HEK293 (cell line): ENCODE results near the gene BACE1-AS.

Experiments
- CTCF ChIA-PET: fragments of 350-600 bp; formaldehyde crosslinking; extraction: SDS; loops from one replicate; lab custom pipeline; 2021; ENCODE audit warnings: antibody characterized with exemption; lab: Yijun Ruan, JAX
- POLR2A ChIA-PET: fragments of 300-600 bp; formaldehyde crosslinking; extraction: SDS; loops from one replicate; lab custom pipeline; 2020; ENCODE audit warnings: antibody characterized with exemption, inconsistent platforms; lab: Yijun Ruan, JAX
- H3K27ac ChIP-seq: fragments of 200-500 bp; sonication (Bioruptor generic); 2 replicates; pipeline ENCODE4 v1.5.1; 2014; ENCODE audit warnings: low read depth, low read length, control low read depth, inconsistent platforms; ENCODE audit errors: extremely low read depth
- H3K36me3 ChIP-seq, 2 experiments: fragments of 200-500 bp in 1 of 2; sonication (Bioruptor generic) in 1 of 2; 1 replicate in 1 of 2; 2 replicates in 1 of 2; pipeline ENCODE4 v1.5.1; 2014 to 2017; ENCODE audit warnings: inconsistent platforms in 2 of 2, low read length in 2 of 2; ENCODE audit not compliant: control insufficient read depth in 2 of 2, insufficient read depth in 1 of 2
- H3K4me1 ChIP-seq: fragments of 200-500 bp; sonication (Bioruptor generic); 2 replicates; pipeline ENCODE4 v1.5.1; 2014; ENCODE audit warnings: mild to moderate bottlenecking, low read length, inconsistent platforms; ENCODE audit not compliant: control insufficient read depth, insufficient read depth
- H3K4me3 ChIP-seq: 2 replicates; pipeline ENCODE4 v1.5.1; 2011; ENCODE audit warnings: low read depth, mild to moderate bottlenecking, control low read depth, low read length, moderate library complexity
- H3K9me3 ChIP-seq: fragments of 200-500 bp; sonication (Bioruptor generic); 2 replicates; pipeline ENCODE4 v1.5.1; 2014; ENCODE audit warnings: low read depth, low read length, inconsistent platforms; ENCODE audit not compliant: control insufficient read depth, insufficient read depth
- GLIS1 ChIP-seq: fragments of 450-650 bp; formaldehyde crosslinking; IDR thresholded peaks from 2 replicates; pipeline ENCODE4 v1.5.1; 2016; ENCODE audit warnings: missing biosample characterization, missing genetic modification characterization
- HOXA7 ChIP-seq: sonication (generic); formaldehyde crosslinking; IDR thresholded peaks from 2 replicates; pipeline ENCODE4 v1.8.1; 2022; ENCODE audit warnings: missing genetic modification reagents, borderline replicate concordance
- KLF8 ChIP-seq: fragments of 450-650 bp; formaldehyde crosslinking; IDR thresholded peaks from 2 replicates; pipeline ENCODE4 v1.5.1; 2016; ENCODE audit warnings: missing biosample characterization, missing genetic modification characterization
- PBX3 ChIP-seq: sonication (generic); formaldehyde crosslinking; IDR thresholded peaks from 2 replicates; pipeline ENCODE4 v1.8.1; 2022; ENCODE audit warnings: mild to moderate bottlenecking, moderate library complexity, missing genetic modification reagents
- PRDM1 ChIP-seq: fragments of 450-650 bp; formaldehyde crosslinking; IDR thresholded peaks from 2 replicates; pipeline ENCODE4; 2016; ENCODE audit warnings: missing biosample characterization, missing genetic modification characterization
- ZNF114 ChIP-seq: fragments of 450-650 bp; formaldehyde crosslinking; IDR thresholded peaks from 2 replicates; pipeline ENCODE4 v1.5.0; 2017; ENCODE audit warnings: missing biosample characterization, missing genetic modification characterization
- ZNF2 ChIP-seq: fragments of 450-650 bp; formaldehyde crosslinking; IDR thresholded peaks from 2 replicates; pipeline ENCODE4 v1.5.1; 2016; ENCODE audit warnings: missing biosample characterization, missing genetic modification characterization
- ZNF248 ChIP-seq: fragments of 450-650 bp; formaldehyde crosslinking; IDR thresholded peaks from 2 replicates; pipeline ENCODE4 v1.5.1; 2017; ENCODE audit warnings: missing biosample characterization, missing genetic modification characterization
- ZNF26 ChIP-seq: fragments of 450-650 bp; formaldehyde crosslinking; IDR thresholded peaks from 2 replicates; pipeline ENCODE4 v1.5.1; 2016; ENCODE audit warnings: missing biosample characterization, missing genetic modification characterization
- ZNF266 ChIP-seq: fragments of 450-650 bp; formaldehyde crosslinking; IDR thresholded peaks from 2 replicates; pipeline ENCODE4 v1.5.1; 2016; ENCODE audit warnings: missing biosample characterization, missing genetic modification characterization, low read depth
- ZNF341 ChIP-seq: fragments of 450-650 bp; formaldehyde crosslinking; IDR thresholded peaks from 2 replicates; pipeline ENCODE4; 2016; ENCODE audit warnings: low read depth, missing biosample characterization, missing genetic modification characterization
- ZNF404 ChIP-seq: fragments of 450-650 bp; formaldehyde crosslinking; IDR thresholded peaks from 2 replicates; pipeline ENCODE4 v1.5.1; 2017; ENCODE audit warnings: missing biosample characterization, missing genetic modification characterization
- ZNF549 ChIP-seq: fragments of 450-650 bp; IDR thresholded peaks from 2 replicates; pipeline ENCODE4 v1.5.1; 2018; ENCODE audit warnings: missing biosample characterization, missing genetic modification characterization, mild to moderate bottlenecking, inconsistent platforms, moderate library complexity
- ZNF645 ChIP-seq: fragments of 450-650 bp; formaldehyde crosslinking; IDR thresholded peaks from 2 replicates; pipeline ENCODE4; 2016; ENCODE audit warnings: missing biosample characterization, missing genetic modification characterization
- ZNF658 ChIP-seq: fragments of 450-650 bp; formaldehyde crosslinking; IDR thresholded peaks from 2 replicates; pipeline ENCODE4; 2016; ENCODE audit warnings: missing biosample characterization, missing genetic modification characterization
- ZNF830 ChIP-seq: fragments of 450-650 bp; IDR thresholded peaks from 2 replicates; pipeline ENCODE4 v1.5.0; 2018; ENCODE audit warnings: missing biosample characterization, missing genetic modification characterization, low read depth, mild to moderate bottlenecking, moderate library complexity
- ZSCAN16 ChIP-seq: fragments of 450-650 bp; formaldehyde crosslinking; IDR thresholded peaks from 2 replicates; pipeline ENCODE4 v1.5.1; 2016; ENCODE audit warnings: missing biosample characterization, missing genetic modification characterization
- TF ChIP-seq, protein P1 (sequence below): fragments of 450-650 bp; formaldehyde crosslinking; IDR thresholded peaks from 2 replicates; pipeline ENCODE4 v1.5.1; 2016; ENCODE audit warnings: missing biosample characterization, missing genetic modification characterization, borderline replicate concordance
- TF ChIP-seq, protein P2 (sequence below): fragments of 450-650 bp; formaldehyde crosslinking; IDR thresholded peaks from 2 replicates; pipeline ENCODE4 v1.5.1; 2016; ENCODE audit warnings: missing biosample characterization, missing genetic modification characterization

The BACE1-AS gene

DNA sequence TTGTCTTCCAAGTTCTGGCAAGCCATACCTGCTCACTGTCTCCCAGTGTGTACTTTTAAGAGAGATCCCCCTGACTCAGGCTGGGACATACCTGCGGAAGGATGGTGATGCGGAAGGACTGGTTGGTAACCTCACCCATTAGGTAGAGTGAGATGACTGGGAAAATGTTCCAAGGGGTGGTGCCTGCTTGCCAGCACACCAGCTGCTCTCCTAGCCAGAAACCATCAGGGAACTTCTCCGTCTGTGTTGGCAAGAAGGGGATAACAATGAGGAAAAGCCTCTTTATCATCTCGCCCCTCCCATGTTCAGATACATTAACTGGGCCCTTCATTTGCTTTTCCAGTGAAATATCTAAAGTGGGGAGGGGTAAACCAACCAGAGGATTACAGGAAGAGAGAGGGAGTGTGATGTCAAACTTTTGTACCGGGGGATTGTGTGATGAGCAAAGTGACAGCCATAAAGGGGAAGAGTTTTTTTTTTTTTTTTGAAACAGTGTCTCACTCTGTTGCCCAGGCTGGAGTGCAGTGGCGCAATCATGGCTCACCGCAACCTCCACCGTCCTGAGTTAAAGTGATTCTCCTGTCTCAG, at the start of gene BACE1-AS:
Gene BACE1-AS (plus strand): TSS at position 538 of the 588 bp plus-strand sequence.
- Histone ChIP-seq H3K4me3 (no peak within 1 kb of the TSS), H3K27ac (no peak within 1 kb of the TSS), H3K4me1 (no peaks in the 10 kb centered on the region), H3K9me3 (no peaks in the 10 kb centered on the region), H3K36me3 (peaks cover 0 to 85% of the 10 kb centered on the region in 2 experiments)
- ChIA-PET POLR2A (interaction anchor here (0.7 kb wide), 1 partner anchor 13 kb away, joined by 5 read pairs; no protein-coding TSS in a partner anchor), CTCF (no interaction called here)
- TF ChIP-seq GLIS1 (tag by site-specific recombination) (no peak), ZNF248 (tag by site-specific recombination) (no peak), KLF8 (tag by site-specific recombination) (no peak), ZNF114 (tag by site-specific recombination) (no peak), ZNF26 (tag by site-specific recombination) (no peak), ZNF830 (tag by site-specific recombination) (no peak), ZNF645 (tag by site-specific recombination) (no peak), HOXA7 (CRISPR knock-in tag) (no peak), ZSCAN16 (no peak), ZNF549 (tag by site-specific recombination) (no peak), PBX3 (CRISPR knock-in tag) (no peak), ZNF341 (no peak), ZNF658 (tag by site-specific recombination) (no peak), PRDM1 (tag by site-specific recombination) (no peak), ZNF2 (tag by site-specific recombination) (no peak), ZNF266 (tag by site-specific recombination) (no peak), ZNF404 (no peak)
- TF ChIP-seq, protein P1, sequence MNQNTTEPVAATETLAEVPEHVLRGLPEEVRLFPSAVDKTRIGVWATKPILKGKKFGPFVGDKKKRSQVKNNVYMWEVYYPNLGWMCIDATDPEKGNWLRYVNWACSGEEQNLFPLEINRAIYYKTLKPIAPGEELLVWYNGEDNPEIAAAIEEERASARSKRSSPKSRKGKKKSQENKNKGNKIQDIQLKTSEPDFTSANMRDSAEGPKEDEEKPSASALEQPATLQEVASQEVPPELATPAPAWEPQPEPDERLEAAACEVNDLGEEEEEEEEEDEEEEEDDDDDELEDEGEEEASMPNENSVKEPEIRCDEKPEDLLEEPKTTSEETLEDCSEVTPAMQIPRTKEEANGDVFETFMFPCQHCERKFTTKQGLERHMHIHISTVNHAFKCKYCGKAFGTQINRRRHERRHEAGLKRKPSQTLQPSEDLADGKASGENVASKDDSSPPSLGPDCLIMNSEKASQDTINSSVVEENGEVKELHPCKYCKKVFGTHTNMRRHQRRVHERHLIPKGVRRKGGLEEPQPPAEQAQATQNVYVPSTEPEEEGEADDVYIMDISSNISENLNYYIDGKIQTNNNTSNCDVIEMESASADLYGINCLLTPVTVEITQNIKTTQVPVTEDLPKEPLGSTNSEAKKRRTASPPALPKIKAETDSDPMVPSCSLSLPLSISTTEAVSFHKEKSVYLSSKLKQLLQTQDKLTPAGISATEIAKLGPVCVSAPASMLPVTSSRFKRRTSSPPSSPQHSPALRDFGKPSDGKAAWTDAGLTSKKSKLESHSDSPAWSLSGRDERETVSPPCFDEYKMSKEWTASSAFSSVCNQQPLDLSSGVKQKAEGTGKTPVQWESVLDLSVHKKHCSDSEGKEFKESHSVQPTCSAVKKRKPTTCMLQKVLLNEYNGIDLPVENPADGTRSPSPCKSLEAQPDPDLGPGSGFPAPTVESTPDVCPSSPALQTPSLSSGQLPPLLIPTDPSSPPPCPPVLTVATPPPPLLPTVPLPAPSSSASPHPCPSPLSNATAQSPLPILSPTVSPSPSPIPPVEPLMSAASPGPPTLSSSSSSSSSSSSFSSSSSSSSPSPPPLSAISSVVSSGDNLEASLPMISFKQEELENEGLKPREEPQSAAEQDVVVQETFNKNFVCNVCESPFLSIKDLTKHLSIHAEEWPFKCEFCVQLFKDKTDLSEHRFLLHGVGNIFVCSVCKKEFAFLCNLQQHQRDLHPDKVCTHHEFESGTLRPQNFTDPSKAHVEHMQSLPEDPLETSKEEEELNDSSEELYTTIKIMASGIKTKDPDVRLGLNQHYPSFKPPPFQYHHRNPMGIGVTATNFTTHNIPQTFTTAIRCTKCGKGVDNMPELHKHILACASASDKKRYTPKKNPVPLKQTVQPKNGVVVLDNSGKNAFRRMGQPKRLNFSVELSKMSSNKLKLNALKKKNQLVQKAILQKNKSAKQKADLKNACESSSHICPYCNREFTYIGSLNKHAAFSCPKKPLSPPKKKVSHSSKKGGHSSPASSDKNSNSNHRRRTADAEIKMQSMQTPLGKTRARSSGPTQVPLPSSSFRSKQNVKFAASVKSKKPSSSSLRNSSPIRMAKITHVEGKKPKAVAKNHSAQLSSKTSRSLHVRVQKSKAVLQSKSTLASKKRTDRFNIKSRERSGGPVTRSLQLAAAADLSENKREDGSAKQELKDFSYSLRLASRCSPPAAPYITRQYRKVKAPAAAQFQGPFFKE, result no peak
- TF ChIP-seq, protein P2, sequence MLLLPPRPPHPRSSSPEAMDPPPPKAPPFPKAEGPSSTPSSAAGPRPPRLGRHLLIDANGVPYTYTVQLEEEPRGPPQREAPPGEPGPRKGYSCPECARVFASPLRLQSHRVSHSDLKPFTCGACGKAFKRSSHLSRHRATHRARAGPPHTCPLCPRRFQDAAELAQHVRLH (tag by site-specific recombination), result no peak
